ENCODE results near the gene MOB3B.

The MOB3B gene

DNA sequence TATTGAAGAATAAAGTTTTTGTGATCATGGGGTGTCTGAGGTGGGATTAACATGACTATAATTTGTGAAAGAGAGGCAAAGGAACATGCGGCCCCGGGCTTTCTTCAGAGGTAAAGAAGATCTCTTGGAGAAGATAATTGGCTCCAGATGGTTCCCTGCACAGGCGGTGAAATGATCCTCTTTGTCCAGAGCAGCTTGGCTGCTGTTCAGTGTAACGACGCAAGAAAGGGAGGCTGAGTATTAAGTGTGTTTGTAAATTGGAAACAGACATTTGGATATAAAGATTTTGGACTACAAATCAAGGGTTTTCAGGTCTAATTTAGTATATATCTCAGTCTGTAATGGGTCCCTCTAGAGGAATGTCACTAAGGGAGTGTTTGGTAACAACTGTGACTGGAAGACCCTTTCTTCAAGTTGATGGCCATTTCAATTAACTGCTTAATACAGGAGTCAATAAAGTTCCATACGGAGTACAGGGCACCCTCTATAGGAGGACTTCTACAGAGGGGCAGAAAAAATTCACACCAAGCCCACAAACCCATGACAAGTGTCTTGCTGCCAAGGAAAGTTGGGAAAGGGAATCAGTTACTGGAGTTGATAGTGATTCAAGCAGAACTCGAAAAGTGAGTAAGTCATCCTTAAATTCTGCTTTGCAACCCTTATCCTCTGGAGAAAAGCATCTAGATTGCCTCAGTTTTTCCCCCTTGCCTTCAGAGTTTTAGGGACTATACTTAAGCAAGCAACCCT lies 236.8 kb downstream of the MOB3B start:
- H3K4me3 ChIP-seq (ENCODE audit: low read depth, low read length), result no peak overlapping the region
- TF ChIP-seq, protein P1, sequence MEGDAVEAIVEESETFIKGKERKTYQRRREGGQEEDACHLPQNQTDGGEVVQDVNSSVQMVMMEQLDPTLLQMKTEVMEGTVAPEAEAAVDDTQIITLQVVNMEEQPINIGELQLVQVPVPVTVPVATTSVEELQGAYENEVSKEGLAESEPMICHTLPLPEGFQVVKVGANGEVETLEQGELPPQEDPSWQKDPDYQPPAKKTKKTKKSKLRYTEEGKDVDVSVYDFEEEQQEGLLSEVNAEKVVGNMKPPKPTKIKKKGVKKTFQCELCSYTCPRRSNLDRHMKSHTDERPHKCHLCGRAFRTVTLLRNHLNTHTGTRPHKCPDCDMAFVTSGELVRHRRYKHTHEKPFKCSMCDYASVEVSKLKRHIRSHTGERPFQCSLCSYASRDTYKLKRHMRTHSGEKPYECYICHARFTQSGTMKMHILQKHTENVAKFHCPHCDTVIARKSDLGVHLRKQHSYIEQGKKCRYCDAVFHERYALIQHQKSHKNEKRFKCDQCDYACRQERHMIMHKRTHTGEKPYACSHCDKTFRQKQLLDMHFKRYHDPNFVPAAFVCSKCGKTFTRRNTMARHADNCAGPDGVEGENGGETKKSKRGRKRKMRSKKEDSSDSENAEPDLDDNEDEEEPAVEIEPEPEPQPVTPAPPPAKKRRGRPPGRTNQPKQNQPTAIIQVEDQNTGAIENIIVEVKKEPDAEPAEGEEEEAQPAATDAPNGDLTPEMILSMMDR (IDR thresholded peaks at IDR 0.05; ENCODE audit: insufficient read depth, low read length, missing control alignments), result no peak
- POLR2A ChIA-PET, result no interaction called here
- CTCF ChIA-PET, result no interaction called here
- no peak for DNase-seq (ENCODE audit: low read depth, low spot score)

- no peak overlapping the region for H3K4me3 ChIP-seq (ENCODE audit: low read depth, low read length)
- ChIA-PET POLR2A (no interaction called here), CTCF (interaction anchor here (1.2 to 2.0 kb wide), 2 partner anchors 11 to 15 kb away, joined by 6 to 7 read pairs; no protein-coding TSS in a partner anchor)
- TF ChIP-seq, protein P1 (IDR thresholded peaks at IDR 0.05; ENCODE audit: insufficient read depth, low read length, missing control alignments), result no peak
- no peak for DNase-seq (ENCODE audit: low read depth, low spot score)
These were observed 238.3 kb downstream of the MOB3B start for GRCh38 chr9:27291292-27291691.

DNA sequence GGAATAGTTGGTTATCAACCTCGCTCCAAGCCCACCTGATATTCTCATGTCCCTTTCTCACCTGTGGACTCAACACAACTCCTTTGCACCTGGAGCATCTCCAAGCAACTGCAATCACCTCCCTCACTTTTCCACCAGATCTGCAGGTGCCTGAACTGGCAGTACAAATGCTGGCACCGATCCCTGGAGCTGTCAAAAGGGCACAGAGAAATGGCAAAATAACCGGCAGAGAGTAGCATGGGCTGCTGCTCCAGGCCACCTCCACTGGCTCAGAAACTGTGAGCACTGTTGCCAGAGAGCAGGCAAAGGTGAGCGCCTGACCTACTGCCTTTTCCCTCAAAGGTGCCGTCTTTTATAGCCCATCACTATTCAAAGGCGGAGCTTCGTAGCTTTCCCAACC lies 247.3 kb downstream of the MOB3B start:
- ChIA-PET CTCF (interaction anchor here (3.7 kb wide), 1 partner anchor 250 kb away, joined by 27 read pairs; no protein-coding TSS in a partner anchor), POLR2A (no interaction called here)
- no peak for DNase-seq (ENCODE audit: low read depth, low spot score)
- H3K4me3 ChIP-seq (ENCODE audit: low read depth, low read length), result no peak overlapping the region
- TF ChIP-seq, protein P1 (IDR thresholded peaks at IDR 0.05; ENCODE audit: insufficient read depth, low read length, missing control alignments), result no peak

DNA sequence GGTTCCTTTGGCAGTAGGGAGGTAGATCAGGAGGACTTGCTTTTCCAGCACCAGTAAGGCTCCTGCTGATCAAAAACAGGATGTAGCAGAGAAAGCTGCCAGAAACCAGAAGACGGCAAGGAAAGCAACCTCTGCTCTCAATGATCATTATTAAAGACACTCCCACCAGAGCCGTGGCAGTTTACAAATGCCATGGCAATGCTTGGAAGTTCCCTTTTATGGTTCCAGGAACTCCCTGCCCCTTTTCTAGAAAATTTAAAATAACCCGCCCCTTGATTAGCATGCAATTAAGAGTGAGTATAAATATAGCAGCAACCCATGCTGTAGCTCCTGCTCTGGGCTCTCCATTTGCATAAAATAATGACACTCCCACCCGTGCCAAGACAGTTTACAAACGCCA lies 248.8 kb downstream of the MOB3B start:
- ChIA-PET POLR2A (no interaction called here), CTCF (interaction anchor here (3.7 kb wide), 1 partner anchor 248 kb away, joined by 27 read pairs; no protein-coding TSS in a partner anchor)
- TF ChIP-seq, protein P1 (IDR thresholded peaks at IDR 0.05; ENCODE audit: insufficient read depth, low read length, missing control alignments), result no peak
- no peak overlapping the region for H3K4me3 ChIP-seq (ENCODE audit: low read depth, low read length)
- DNase-seq (ENCODE audit: low read depth, low spot score), result no peak

DNA sequence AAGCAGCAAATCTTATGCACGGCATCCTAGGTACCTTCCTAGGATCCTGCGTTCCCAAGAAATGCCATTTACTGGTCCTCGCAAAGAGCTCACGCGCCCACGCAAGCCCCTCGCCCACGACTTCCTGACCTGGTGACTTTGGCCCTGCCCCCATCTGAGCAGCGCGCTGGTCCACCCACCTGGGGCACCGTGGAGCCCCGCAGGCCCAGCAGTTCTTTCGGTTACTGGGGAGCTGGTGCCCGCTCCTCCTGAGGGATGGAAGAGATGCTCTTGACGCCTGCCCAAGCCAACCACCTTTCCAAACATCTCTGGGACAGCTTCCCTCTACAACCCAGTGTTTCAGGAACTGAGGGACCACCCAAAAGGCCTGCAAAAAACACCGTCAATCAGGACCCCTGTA lies 249.4 kb downstream of the MOB3B start:
- ChIA-PET POLR2A (no interaction called here), CTCF (interaction anchor here (0.8 to 3.7 kb wide), 4 partner anchors 11 to 248 kb away, joined by 3 to 27 read pairs (median 4); no protein-coding TSS in a partner anchor)
- no peak overlapping the region for H3K4me3 ChIP-seq (ENCODE audit: low read depth, low read length)
- TF ChIP-seq, protein P1 (IDR thresholded peaks at IDR 0.05; ENCODE audit: insufficient read depth, low read length, missing control alignments), result no peak
- DNase-seq (ENCODE audit: low read depth, low spot score), result no peak

GRCh38 chr9:27279611-27280010 lies 250.0 kb downstream of the MOB3B start:
- TF ChIP-seq, protein P1 (IDR thresholded peaks at IDR 0.05; ENCODE audit: insufficient read depth, low read length, missing control alignments), result no peak
- ChIA-PET CTCF (interaction anchor here (0.8 to 3.7 kb wide), 5 partner anchors 11 to 335 kb away, joined by 3 to 27 read pairs (median 3); no protein-coding TSS in a partner anchor), POLR2A (no interaction called here)
- no peak overlapping the region for H3K4me3 ChIP-seq (ENCODE audit: low read depth, low read length)
- no peak for DNase-seq (ENCODE audit: low read depth, low spot score)

Data from AG04449 (cell line).